Measurements from ENCODE around the gene UBE2D4. TPM values are rescaled to one million over a fixed set of nuclear protein-coding genes. Genes with fewer than 3 reads are reported as not detected.

Gene UBE2D4
- total RNA-seq, 1 donor from 2014 or later: 15.6 TPM

DNA sequence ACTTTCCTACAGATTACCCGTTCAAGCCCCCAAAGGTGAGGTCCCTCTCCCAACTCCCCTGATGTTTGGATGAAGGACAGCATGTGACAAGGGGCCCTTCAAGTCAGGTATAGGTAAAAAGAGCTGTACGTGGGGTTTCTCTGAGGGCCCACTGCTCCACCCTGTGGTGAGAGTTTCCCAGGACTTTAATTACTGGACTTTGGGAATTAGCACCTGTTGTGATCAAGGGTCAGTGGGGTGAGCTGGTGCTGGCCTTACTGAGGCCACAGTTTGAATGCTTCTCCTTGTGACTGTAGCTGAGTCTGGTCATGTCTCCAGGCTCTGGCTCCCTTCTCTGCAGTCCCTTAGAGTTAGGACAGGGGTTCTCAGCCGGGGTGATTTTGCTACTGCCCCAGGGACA is 16.8 kb downstream of the UBE2D4 start:
- no peak for DNase-seq (ENCODE audit: low read depth, low spot score)
- TF ChIP-seq, protein P1, sequence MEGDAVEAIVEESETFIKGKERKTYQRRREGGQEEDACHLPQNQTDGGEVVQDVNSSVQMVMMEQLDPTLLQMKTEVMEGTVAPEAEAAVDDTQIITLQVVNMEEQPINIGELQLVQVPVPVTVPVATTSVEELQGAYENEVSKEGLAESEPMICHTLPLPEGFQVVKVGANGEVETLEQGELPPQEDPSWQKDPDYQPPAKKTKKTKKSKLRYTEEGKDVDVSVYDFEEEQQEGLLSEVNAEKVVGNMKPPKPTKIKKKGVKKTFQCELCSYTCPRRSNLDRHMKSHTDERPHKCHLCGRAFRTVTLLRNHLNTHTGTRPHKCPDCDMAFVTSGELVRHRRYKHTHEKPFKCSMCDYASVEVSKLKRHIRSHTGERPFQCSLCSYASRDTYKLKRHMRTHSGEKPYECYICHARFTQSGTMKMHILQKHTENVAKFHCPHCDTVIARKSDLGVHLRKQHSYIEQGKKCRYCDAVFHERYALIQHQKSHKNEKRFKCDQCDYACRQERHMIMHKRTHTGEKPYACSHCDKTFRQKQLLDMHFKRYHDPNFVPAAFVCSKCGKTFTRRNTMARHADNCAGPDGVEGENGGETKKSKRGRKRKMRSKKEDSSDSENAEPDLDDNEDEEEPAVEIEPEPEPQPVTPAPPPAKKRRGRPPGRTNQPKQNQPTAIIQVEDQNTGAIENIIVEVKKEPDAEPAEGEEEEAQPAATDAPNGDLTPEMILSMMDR (conservative IDR thresholded peaks at IDR 0.05): no peak
- Mint-ChIP-seq H3K4me3 (no peak overlapping the region), H3K4me1 (no peaks in the 10 kb centered on the region), H3K9me3 (no peaks in the 10 kb centered on the region), H3K27me3 (ENCODE audit: low read depth) (no peaks in the 10 kb centered on the region), H3K36me3 (ENCODE audit: low read depth) (peaks cover 4% of the 10 kb centered on the region), H3K27ac (ENCODE audit: unreplicated experiment) (no peak overlapping the region)

DNA sequence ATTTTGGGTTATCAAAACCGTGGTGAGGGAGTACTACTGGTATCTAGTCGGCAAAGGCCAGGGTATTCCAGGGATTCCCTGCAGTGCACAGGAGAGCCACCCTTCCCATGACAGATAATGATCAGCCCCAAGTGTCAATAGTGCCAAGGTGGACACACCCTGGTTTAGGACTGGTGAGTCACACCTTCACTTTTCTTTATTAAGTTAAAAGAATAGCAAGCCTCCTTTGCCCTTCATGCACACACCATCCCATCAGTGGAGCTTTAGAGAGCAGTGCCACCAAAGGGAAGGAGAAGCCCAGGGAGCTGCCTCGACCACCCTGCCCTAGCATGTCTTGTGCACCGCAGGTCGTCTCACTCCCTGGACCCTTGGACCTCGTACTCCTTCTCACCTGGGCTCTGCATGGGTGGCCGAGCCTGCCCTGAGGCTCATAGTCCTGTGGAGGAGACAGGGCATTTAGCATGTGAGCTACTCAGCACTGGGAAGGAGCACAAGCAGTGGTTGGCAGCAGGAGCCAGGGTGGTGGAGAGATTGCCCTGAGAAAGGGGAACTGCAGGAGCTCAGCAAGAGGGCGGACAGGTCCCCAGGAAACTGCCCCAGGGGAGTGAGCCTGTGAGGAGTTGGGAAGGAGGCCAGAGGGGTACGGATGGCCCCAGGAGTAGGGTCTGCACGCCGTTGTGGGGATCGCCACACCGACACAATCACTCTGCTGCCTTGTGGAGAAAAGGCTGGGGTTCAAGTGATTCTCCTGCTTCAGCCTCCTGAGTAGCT is 17.4 kb downstream of the UBE2D4 start:
- TF ChIP-seq, protein P1 (conservative IDR thresholded peaks at IDR 0.05): no peak
- Mint-ChIP-seq H3K4me3 (no peak overlapping the region), H3K27ac (ENCODE audit: unreplicated experiment) (no peak overlapping the region), H3K4me1 (no peaks in the 10 kb centered on the region), H3K36me3 (ENCODE audit: low read depth) (peaks cover 7% of the 10 kb centered on the region), H3K27me3 (ENCODE audit: low read depth) (no peaks in the 10 kb centered on the region), H3K9me3 (no peaks in the 10 kb centered on the region)
- DNase-seq (ENCODE audit: low read depth, low spot score): no peak

DNA sequence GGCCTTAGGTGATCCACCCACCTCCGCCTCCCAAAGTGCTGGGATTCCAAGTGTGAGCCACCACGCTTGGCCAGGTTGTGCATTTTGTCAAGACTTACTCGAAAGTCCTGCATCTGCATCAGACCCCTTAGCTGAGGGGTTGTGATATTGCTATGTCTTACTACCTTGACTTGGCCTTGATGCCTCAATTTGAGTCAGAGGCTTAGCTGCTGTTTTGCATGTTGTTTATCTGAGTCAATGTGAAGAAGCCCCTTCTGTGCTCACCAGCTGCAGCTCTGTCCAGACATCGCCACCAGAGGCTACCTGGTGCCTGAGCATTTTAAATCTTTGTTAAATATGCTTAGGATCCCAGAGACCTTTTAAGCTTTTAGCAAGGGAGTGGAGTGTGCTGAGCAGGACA is 18.1 kb downstream of the UBE2D4 start:
- TF ChIP-seq, protein P1 (conservative IDR thresholded peaks at IDR 0.05): no peak
- no peaks in the 10 kb centered on the region for H3K4me1 Mint-ChIP-seq
- peaks cover 7% of the 10 kb centered on the region for H3K36me3 Mint-ChIP-seq (ENCODE audit: low read depth)
- no peaks in the 10 kb centered on the region for H3K9me3 Mint-ChIP-seq
- no peak for DNase-seq (ENCODE audit: low read depth, low spot score)
- no peak overlapping the region for H3K4me3 Mint-ChIP-seq
- no peaks in the 10 kb centered on the region for H3K27me3 Mint-ChIP-seq (ENCODE audit: low read depth)
- H3K27ac Mint-ChIP-seq (ENCODE audit: unreplicated experiment): no peak overlapping the region

DNA sequence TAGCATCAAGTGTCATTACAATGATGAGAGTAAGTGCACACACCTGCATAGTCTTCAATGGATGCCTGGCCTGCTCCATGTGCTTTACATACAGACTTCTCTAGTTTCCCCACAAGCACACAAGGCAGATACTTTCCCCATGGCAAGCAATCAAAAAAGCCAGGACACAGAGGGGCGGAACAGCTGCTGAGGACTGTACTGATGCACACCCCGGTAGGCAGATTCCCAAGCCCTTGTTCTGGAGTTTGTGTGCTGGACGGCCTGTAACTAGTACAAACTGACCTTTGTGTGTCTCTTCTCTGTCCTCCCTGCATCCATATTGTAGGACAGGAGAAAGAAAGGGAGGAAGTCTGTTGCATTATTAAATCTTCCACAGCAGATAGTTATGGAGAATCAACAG is 25.8 kb downstream of the UBE2D4 start:
- Mint-ChIP-seq H3K36me3 (ENCODE audit: low read depth) (peaks cover 13% of the 10 kb centered on the region), H3K9me3 (no peaks in the 10 kb centered on the region), H3K27me3 (ENCODE audit: low read depth) (no peaks in the 10 kb centered on the region), H3K4me1 (no peaks in the 10 kb centered on the region), H3K27ac (ENCODE audit: unreplicated experiment) (no peak overlapping the region), H3K4me3 (no peak overlapping the region)
- TF ChIP-seq, protein P1 (conservative IDR thresholded peaks at IDR 0.05): no peak
- no peak for DNase-seq (ENCODE audit: low read depth, low spot score)

DNA sequence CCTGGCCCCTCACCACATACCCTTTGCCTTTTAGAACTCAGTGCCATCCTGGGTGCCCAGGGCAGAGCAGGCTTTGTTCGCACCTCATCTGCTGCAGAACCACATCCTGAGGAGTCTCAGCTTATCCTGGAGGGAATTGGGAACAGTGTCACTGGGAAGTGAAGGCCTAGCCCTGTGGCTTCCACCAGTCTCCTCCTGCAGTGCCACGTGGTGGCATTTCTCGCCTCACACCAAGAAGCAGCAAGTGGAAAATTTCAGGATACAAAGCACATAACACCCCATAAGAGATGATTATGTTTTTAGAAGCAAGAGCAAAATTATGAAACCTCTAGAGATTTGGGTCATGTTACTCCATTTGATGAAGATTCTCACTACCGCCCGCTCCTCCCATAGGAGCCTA is 26.8 kb downstream of the UBE2D4 start:
- Mint-ChIP-seq H3K36me3 (ENCODE audit: low read depth) (peaks cover 12% of the 10 kb centered on the region), H3K27ac (ENCODE audit: unreplicated experiment) (no peak overlapping the region), H3K4me3 (no peak overlapping the region), H3K4me1 (no peaks in the 10 kb centered on the region), H3K9me3 (no peaks in the 10 kb centered on the region), H3K27me3 (ENCODE audit: low read depth) (no peaks in the 10 kb centered on the region)
- DNase-seq (ENCODE audit: low read depth, low spot score): no peak
- TF ChIP-seq, protein P1 (conservative IDR thresholded peaks at IDR 0.05): no peak

Data from neural crest cell (in vitro differentiated cells).